OCI-LY1 (cell line): ENCODE results near the gene NDFIP1.

ENCODE experiments used
- EZH2 ChIP-seq: fragments of 200-600 bp; sonication (generic), shearing (Covaris generic); IDR thresholded peaks from 2 replicates; pipeline ENCODE4 v1.8.0; 2017; ENCODE audit warnings: borderline replicate concordance, mixed run types, mild to moderate bottlenecking, antibody characterized with exemption, low read length, moderate library complexity, mixed read lengths
- TF ChIP-seq, protein P1 (sequence below): fragments of 200-600 bp; sonication (generic), shearing (Covaris generic); IDR thresholded peaks from 2 replicates; pipeline ENCODE4 v1.5.1; 2017; ENCODE audit warnings: mild to moderate bottlenecking, antibody characterized with exemption, low read length, moderate library complexity, mixed read lengths

- TF ChIP-seq EZH2: no peak
- TF ChIP-seq, protein P1, sequence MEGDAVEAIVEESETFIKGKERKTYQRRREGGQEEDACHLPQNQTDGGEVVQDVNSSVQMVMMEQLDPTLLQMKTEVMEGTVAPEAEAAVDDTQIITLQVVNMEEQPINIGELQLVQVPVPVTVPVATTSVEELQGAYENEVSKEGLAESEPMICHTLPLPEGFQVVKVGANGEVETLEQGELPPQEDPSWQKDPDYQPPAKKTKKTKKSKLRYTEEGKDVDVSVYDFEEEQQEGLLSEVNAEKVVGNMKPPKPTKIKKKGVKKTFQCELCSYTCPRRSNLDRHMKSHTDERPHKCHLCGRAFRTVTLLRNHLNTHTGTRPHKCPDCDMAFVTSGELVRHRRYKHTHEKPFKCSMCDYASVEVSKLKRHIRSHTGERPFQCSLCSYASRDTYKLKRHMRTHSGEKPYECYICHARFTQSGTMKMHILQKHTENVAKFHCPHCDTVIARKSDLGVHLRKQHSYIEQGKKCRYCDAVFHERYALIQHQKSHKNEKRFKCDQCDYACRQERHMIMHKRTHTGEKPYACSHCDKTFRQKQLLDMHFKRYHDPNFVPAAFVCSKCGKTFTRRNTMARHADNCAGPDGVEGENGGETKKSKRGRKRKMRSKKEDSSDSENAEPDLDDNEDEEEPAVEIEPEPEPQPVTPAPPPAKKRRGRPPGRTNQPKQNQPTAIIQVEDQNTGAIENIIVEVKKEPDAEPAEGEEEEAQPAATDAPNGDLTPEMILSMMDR: no peak
Measured at GRCh38 chr5:142170254-142170953, 61.8 kb downstream of the NDFIP1 start.
